ENCODE measurements around the gene TNFRSF12A. TPM values are rescaled to one million over a fixed set of nuclear protein-coding genes. Genes with fewer than 3 reads are reported as not detected.

Gene TNFRSF12A
- total and polyA plus RNA-seq, 10 of the 15 experiments (the other 5 are each of a cell fraction or from before 2014, with no cell fraction given) = 0.35 to 1.7 (median 1.2) TPM; not detected in 2

DNA sequence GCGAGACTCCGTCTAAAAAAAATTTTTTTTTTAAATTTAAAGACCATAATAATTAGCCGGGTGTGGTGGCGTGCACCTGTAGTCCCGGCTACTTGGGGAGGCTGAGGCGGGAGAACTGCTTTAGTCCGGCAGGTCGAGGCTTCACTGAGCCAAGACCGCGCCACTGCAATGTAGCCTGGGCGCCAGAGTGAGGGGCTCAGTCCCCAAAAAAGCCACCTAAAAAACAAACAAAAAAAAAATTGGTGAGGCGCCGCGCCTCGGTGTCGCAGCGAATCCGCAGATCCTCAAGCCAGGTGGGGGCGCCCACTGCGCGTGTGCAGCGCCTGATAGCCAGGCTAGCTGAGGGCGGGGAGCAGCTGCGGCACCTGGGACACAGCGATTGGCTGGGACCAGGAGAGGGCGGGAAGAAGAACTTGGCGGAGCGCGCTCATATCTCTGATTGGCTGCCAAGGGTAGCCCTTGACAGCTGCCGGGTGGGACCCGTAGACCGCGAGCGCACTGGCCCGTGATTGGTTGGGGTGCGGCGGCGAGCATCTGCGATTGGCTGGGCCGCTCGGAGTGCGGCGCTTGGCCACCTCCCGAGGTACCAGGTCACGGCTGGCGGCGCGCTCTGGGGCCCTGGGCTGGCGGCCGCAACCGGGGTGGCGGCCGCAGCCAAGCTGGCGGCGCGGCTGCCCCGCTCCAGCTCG is 16.4 kb upstream of the TNFRSF12A start (continued):
- TF ChIP-seq KDM1A (IDR thresholded peaks at IDR 0.05; ENCODE audit: borderline replicate concordance) (no peak), BMI1 (IDR thresholded peaks at IDR 0.05; ENCODE audit: borderline replicate concordance) (no peak), POU2F2 (IDR thresholded peaks at IDR 0.05; ENCODE audit: borderline replicate concordance, low read depth, low read length) (peak; percentile 24; the same call in 1 of the 3 replicates), CREM (IDR thresholded peaks at IDR 0.05; ENCODE audit: low read depth) (0 out of 2 replicates have a peak, but pooled peaks have one; percentile 47), SRF (IDR thresholded peaks at IDR 0.05; ENCODE audit: low read depth in 2 of 2, low read length in 2 of 2) (no peak), ZSCAN29 (IDR thresholded peaks at IDR 0.05) (no peak), CHD2 (IDR thresholded peaks at IDR 0.05; ENCODE audit: borderline replicate concordance, low read depth, low read length) (peak; percentile 93), BACH1 (IDR thresholded peaks at IDR 0.05; ENCODE audit: borderline replicate concordance) (no peak), RAD21 (IDR thresholded peaks at IDR 0.05; ENCODE audit: insufficient read depth, low read depth, low read length) (peak; percentile 71), ZNF384 (IDR thresholded peaks at IDR 0.05; ENCODE audit: borderline replicate concordance, low read depth, low read length) (peak; percentile 52; the same call in 1 of the 2 replicates), NBN (IDR thresholded peaks at IDR 0.05) (0 out of 2 replicates have a peak, but pooled peaks have one; percentile 20), MTA3 (IDR thresholded peaks at IDR 0.05; ENCODE audit: borderline replicate concordance, low read length) (no peak), TCF12 (IDR thresholded peaks at IDR 0.05; ENCODE audit: low read depth, low read length) (peak; percentile 75; the same call in 1 of the 2 replicates), NR2C1 (IDR thresholded peaks at IDR 0.05) (no peak), NFYB (IDR thresholded peaks at IDR 0.05; ENCODE audit: insufficient read depth, low read depth, low read length) (peak; percentile 99), YBX1 (IDR thresholded peaks at IDR 0.05) (no peak), YY1 (IDR thresholded peaks at IDR 0.05; ENCODE audit: low read depth, low read length) (peak; percentile 15; the same call in 1 of the 2 replicates), POLR2AphosphoS2 (IDR thresholded peaks at IDR 0.05; ENCODE audit: low read depth, low read length) (no peak), HDGF (IDR thresholded peaks at IDR 0.05) (peak; percentile 86; the same call in 1 of the 2 replicates), FOS (IDR thresholded peaks at IDR 0.05; ENCODE audit: borderline replicate concordance, extremely low read depth, insufficient read length) (peak; percentile 84), RELA (IDR thresholded peaks at IDR 0.05; ENCODE audit: borderline replicate concordance, partially characterized antibody) (peak; percentile 14)
- TF ChIP-seq, protein P1, sequence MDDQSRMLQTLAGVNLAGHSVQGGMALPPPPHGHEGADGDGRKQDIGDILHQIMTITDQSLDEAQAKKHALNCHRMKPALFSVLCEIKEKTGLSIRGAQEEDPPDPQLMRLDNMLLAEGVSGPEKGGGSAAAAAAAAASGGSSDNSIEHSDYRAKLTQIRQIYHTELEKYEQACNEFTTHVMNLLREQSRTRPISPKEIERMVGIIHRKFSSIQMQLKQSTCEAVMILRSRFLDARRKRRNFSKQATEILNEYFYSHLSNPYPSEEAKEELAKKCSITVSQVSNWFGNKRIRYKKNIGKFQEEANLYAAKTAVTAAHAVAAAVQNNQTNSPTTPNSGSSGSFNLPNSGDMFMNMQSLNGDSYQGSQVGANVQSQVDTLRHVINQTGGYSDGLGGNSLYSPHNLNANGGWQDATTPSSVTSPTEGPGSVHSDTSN (IDR thresholded peaks at IDR 0.05; ENCODE audit: insufficient replicate concordance, low read depth, low read length) = peak; percentile 92
- TF ChIP-seq, protein P2, sequence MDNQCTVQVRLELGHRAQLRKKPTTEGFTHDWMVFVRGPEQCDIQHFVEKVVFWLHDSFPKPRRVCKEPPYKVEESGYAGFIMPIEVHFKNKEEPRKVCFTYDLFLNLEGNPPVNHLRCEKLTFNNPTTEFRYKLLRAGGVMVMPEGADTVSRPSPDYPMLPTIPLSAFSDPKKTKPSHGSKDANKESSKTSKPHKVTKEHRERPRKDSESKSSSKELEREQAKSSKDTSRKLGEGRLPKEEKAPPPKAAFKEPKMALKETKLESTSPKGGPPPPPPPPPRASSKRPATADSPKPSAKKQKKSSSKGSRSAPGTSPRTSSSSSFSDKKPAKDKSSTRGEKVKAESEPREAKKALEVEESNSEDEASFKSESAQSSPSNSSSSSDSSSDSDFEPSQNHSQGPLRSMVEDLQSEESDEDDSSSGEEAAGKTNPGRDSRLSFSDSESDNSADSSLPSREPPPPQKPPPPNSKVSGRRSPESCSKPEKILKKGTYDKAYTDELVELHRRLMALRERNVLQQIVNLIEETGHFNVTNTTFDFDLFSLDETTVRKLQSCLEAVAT (IDR thresholded peaks at IDR 0.05) = peak; percentile 51; the same call in 1 of the 2 replicates
- TF ChIP-seq, protein P3, sequence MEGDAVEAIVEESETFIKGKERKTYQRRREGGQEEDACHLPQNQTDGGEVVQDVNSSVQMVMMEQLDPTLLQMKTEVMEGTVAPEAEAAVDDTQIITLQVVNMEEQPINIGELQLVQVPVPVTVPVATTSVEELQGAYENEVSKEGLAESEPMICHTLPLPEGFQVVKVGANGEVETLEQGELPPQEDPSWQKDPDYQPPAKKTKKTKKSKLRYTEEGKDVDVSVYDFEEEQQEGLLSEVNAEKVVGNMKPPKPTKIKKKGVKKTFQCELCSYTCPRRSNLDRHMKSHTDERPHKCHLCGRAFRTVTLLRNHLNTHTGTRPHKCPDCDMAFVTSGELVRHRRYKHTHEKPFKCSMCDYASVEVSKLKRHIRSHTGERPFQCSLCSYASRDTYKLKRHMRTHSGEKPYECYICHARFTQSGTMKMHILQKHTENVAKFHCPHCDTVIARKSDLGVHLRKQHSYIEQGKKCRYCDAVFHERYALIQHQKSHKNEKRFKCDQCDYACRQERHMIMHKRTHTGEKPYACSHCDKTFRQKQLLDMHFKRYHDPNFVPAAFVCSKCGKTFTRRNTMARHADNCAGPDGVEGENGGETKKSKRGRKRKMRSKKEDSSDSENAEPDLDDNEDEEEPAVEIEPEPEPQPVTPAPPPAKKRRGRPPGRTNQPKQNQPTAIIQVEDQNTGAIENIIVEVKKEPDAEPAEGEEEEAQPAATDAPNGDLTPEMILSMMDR (IDR thresholded peaks at IDR 0.05 in 2 of 3, conservative IDR thresholded peaks at IDR 0.05 in 1 of 3; ENCODE audit: control insufficient read depth in 2 of 3, extremely low read depth in 1 of 3, insufficient read depth in 1 of 3, low read depth in 3 of 3, low read length in 3 of 3) = peak; percentile 56 to 75 (median 64)
- TF ChIP-seq, protein P4, sequence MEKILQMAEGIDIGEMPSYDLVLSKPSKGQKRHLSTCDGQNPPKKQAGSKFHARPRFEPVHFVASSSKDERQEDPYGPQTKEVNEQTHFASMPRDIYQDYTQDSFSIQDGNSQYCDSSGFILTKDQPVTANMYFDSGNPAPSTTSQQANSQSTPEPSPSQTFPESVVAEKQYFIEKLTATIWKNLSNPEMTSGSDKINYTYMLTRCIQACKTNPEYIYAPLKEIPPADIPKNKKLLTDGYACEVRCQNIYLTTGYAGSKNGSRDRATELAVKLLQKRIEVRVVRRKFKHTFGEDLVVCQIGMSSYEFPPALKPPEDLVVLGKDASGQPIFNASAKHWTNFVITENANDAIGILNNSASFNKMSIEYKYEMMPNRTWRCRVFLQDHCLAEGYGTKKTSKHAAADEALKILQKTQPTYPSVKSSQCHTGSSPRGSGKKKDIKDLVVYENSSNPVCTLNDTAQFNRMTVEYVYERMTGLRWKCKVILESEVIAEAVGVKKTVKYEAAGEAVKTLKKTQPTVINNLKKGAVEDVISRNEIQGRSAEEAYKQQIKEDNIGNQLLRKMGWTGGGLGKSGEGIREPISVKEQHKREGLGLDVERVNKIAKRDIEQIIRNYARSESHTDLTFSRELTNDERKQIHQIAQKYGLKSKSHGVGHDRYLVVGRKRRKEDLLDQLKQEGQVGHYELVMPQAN (conservative IDR thresholded peaks at IDR 0.05) = 0 out of 2 replicates have a peak, but pooled peaks have one; percentile 52
